ENCODE data around the gene SERPINA1.
A peak's percentile ranks its signal among the peaks of the same experiment; 100 is the strongest.

SERPINA1 gene

DNA sequence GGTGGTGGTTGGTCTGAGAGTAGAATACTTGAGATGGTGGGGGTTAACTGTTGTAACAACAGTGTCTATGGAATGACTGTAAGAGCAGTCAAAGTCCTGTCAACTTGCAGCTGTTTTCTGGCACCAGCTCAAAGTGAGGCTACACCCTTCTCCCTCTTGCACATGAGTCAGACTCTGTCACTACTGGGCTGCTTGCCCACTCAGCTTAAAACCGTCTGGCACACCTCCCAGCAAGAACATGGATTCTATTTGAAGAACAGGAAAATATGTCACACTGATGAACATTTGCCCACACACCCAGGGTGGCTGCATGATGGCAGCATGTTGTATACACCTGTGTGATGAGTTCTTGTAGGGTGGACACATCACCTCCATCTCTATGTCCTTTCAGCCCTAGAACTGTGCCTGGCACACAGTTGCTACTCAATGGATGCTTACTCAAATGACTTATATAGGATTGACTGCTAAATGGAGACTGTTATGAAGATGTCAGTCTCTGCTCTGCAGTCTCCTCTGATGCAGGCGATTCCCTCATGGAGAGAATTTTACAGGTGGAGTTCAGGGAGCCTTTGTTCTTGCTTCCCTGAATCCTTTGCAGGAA lies 46.0 kb downstream of the SERPINA1 start:
- Histone ChIP-seq H3K4me1 (ENCODE audit: insufficient read depth, poor library complexity, severe bottlenecking) (peaks cover 33% of the 10 kb centered on the region), H3K36me3 (ENCODE audit: low read depth) (no peaks in the 10 kb centered on the region), H3K9me3 (ENCODE audit: severe bottlenecking) (no peaks in the 10 kb centered on the region), H3K4me3 (ENCODE audit: severe bottlenecking) (no peak overlapping the region), H3K27ac (ENCODE audit: poor library complexity, severe bottlenecking) (peak overlapping the region; percentile 41), H3K27me3 (ENCODE audit: insufficient read depth, poor library complexity, severe bottlenecking) (no peaks in the 10 kb centered on the region)
- ATAC-seq (ENCODE audit: low read depth), result peak; percentile 86
- TF ChIP-seq, protein P1, sequence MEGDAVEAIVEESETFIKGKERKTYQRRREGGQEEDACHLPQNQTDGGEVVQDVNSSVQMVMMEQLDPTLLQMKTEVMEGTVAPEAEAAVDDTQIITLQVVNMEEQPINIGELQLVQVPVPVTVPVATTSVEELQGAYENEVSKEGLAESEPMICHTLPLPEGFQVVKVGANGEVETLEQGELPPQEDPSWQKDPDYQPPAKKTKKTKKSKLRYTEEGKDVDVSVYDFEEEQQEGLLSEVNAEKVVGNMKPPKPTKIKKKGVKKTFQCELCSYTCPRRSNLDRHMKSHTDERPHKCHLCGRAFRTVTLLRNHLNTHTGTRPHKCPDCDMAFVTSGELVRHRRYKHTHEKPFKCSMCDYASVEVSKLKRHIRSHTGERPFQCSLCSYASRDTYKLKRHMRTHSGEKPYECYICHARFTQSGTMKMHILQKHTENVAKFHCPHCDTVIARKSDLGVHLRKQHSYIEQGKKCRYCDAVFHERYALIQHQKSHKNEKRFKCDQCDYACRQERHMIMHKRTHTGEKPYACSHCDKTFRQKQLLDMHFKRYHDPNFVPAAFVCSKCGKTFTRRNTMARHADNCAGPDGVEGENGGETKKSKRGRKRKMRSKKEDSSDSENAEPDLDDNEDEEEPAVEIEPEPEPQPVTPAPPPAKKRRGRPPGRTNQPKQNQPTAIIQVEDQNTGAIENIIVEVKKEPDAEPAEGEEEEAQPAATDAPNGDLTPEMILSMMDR (IDR thresholded peaks at IDR 0.05; ENCODE audit: poor library complexity, severe bottlenecking), result no peak
- DNase-seq (ENCODE audit: low spot score), result peak; percentile 98

DNA sequence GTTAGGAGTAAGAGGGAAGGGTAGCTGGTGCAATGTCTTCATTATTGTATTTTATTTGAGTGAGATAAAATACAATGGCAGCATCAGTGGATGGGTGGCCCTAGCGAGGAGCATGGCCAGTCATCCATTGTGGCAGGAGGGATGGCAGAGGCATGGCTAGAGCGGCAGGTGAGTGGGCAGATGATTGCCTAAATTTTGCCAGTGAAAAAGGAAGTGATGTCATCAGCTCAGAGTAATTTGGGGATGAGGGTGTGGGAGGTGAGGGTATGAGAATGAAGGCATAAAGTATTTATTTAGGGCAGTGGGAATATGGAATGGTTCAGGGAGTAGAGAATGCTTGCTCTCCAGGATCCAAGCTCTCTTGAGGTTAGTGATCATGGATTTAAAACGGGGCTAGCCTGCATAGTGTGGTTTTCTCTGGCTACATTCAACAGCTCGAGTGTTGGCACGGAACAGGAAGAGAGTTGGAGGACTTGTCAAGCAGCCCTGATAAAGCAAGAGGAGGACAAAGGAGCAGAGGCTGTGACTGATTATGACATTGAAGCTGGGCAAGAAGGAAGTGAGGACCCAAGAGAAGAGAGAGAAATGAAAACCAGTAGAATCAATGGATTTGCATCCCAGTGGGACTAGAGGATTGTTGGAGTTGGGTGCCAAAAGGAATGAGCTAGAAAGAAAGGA lies 46.6 kb downstream of the SERPINA1 start:
- Histone ChIP-seq H3K4me1 (ENCODE audit: insufficient read depth, poor library complexity, severe bottlenecking) (peaks cover 37% of the 10 kb centered on the region), H3K36me3 (ENCODE audit: low read depth) (no peaks in the 10 kb centered on the region), H3K4me3 (ENCODE audit: severe bottlenecking) (no peak overlapping the region), H3K27me3 (ENCODE audit: insufficient read depth, poor library complexity, severe bottlenecking) (no peaks in the 10 kb centered on the region), H3K9me3 (ENCODE audit: severe bottlenecking) (no peaks in the 10 kb centered on the region), H3K27ac (ENCODE audit: poor library complexity, severe bottlenecking) (peak overlapping the region; percentile 41)
- ATAC-seq (ENCODE audit: low read depth) (no peak; the same call in 2 of the 3 replicates), DNase-seq (ENCODE audit: low spot score) (no peak)
- TF ChIP-seq, protein P1 (IDR thresholded peaks at IDR 0.05; ENCODE audit: poor library complexity, severe bottlenecking), result no peak

DNA sequence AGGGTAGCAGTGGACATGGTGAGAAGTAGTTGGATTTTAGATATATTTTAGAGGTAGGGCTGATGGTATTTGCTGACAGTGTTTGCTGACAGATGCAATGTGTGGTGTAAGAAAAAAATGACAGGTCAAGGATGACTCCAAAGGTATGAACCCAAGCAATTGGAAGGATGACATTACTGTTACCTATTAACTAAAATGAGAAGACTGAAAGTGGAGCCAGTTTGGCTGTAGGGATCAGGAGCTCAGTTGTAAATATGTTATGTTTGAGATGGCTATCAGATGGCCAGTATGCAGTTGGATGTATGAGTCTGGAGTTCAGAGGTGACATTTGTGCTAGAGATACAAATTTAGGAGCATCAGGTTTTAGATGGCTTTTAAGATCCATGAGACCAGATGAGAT lies 47.9 kb downstream of the SERPINA1 start:
- Histone ChIP-seq H3K27me3 (ENCODE audit: insufficient read depth, poor library complexity, severe bottlenecking) (no peaks in the 10 kb centered on the region), H3K4me3 (ENCODE audit: severe bottlenecking) (no peak overlapping the region), H3K36me3 (ENCODE audit: low read depth) (no peaks in the 10 kb centered on the region), H3K9me3 (ENCODE audit: severe bottlenecking) (no peaks in the 10 kb centered on the region), H3K27ac (ENCODE audit: poor library complexity, severe bottlenecking) (no peak overlapping the region), H3K4me1 (ENCODE audit: insufficient read depth, poor library complexity, severe bottlenecking) (peaks cover 34% of the 10 kb centered on the region)
- no peak for DNase-seq (ENCODE audit: low spot score)
- TF ChIP-seq, protein P1 (IDR thresholded peaks at IDR 0.05; ENCODE audit: poor library complexity, severe bottlenecking), result no peak
- no peak for ATAC-seq (ENCODE audit: low read depth)

DNA sequence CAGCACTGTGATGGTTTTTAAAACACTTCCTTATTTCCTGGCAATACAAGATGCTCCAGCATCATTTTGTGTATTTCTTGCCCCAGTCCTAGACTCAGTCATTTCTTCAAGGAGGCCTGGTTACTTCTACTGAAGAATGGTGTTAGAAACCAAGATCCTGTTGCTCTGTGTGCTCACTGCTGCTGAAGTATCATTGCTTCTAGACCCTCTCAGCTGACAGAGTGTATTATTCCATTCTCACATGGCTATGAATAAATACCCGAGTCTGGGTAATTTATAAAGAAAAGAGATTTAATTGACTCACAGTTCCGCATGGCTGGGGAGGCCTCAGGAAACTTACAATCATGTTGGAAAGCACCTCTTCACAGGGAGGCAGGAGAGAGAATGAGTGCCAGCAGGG lies 50.4 kb downstream of the SERPINA1 start:
- H3K4me3 ChIP-seq (ENCODE audit: severe bottlenecking), result no peak overlapping the region
- H3K36me3 ChIP-seq (ENCODE audit: low read depth), result no peaks in the 10 kb centered on the region
- H3K4me1 ChIP-seq (ENCODE audit: insufficient read depth, poor library complexity, severe bottlenecking), result peaks cover 34% of the 10 kb centered on the region
- H3K27ac ChIP-seq (ENCODE audit: poor library complexity, severe bottlenecking), result no peak overlapping the region
- TF ChIP-seq, protein P1 (IDR thresholded peaks at IDR 0.05; ENCODE audit: poor library complexity, severe bottlenecking), result no peak
- H3K27me3 ChIP-seq (ENCODE audit: insufficient read depth, poor library complexity, severe bottlenecking), result no peaks in the 10 kb centered on the region
- ATAC-seq (ENCODE audit: low read depth), result no peak
- no peaks in the 10 kb centered on the region for H3K9me3 ChIP-seq (ENCODE audit: severe bottlenecking)
- DNase-seq (ENCODE audit: low spot score), result no peak

DNA sequence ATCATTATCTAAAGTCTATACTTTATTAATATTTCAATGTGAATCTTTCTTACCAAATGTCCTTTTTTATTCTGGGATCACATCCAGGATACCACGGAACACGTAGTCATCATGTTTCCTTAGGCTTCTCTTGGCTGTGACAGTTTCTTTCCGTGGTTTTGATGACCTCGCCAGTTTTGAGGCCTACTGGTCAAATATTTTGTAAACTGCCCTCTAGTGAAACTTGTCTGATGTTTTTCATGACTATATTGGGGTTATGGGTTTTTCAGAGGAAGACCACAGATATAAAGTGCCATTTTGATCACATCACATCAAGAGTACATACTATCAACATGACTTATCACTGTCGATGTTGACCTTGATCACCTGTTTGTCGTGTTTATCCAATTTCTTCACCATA lies 51.1 kb downstream of the SERPINA1 start:
- ATAC-seq (ENCODE audit: low read depth) (no peak), DNase-seq (ENCODE audit: low spot score) (no peak)
- no peaks in the 10 kb centered on the region for H3K36me3 ChIP-seq (ENCODE audit: low read depth)
- no peak overlapping the region for H3K27ac ChIP-seq (ENCODE audit: poor library complexity, severe bottlenecking)
- H3K27me3 ChIP-seq (ENCODE audit: insufficient read depth, poor library complexity, severe bottlenecking), result no peaks in the 10 kb centered on the region
- no peaks in the 10 kb centered on the region for H3K9me3 ChIP-seq (ENCODE audit: severe bottlenecking)
- H3K4me3 ChIP-seq (ENCODE audit: severe bottlenecking), result no peak overlapping the region
- H3K4me1 ChIP-seq (ENCODE audit: insufficient read depth, poor library complexity, severe bottlenecking), result peaks cover 28% of the 10 kb centered on the region
- TF ChIP-seq, protein P1 (IDR thresholded peaks at IDR 0.05; ENCODE audit: poor library complexity, severe bottlenecking), result no peak

All from RWPE2 (cell line).